Panc1 (cell line): ENCODE data around the gene LRRC23. TPM values are rescaled to one million over a fixed set of nuclear protein-coding genes. Genes with fewer than 3 reads are reported as not detected.

Experiments used
- ATAC-seq: fragments of 200-7000 bp; cut with Tn5 transposase; 2 replicates; pipeline ENCODE4 v1.9.1; 2020; ENCODE audit warnings: mild to moderate bottlenecking, moderate library complexity
- BruUV-seq: library from RNA; stranded (reverse); fragments of 400-500 nt; replicated peaks from 2 replicates; lab custom pipeline; 2021; lab: Mats Ljungman, UMichigan
- CTCF ChIA-PET: fragments of 300-600 bp; sonication (Branson Sonifier 250); formaldehyde crosslinking; loops from one replicate; lab custom pipeline; 2022; ENCODE audit warnings: antibody characterized with exemption; lab: Charles Lee
- POLR2A ChIA-PET: fragments of 300-600 bp; sonication (Branson Sonifier 250); formaldehyde crosslinking; loops from one replicate; lab custom pipeline; 2022; ENCODE audit warnings: antibody characterized with exemption; lab: Charles Lee
- DNase-seq: peaks from one replicate; pipeline ENCODE4 v3.0.0-alpha.2; 2010; ENCODE audit warnings: low read depth, low spot score
- H3K27ac ChIP-seq: 2 replicates; pipeline ENCODE4 v1.5.1; 2011; ENCODE audit warnings: mild to moderate bottlenecking, low read length, inconsistent platforms
- H3K27me3 ChIP-seq: fragments of 200-500 bp; sonication (Bioruptor generic); 2 replicates; pipeline ENCODE4 v1.6.0; 2014; ENCODE audit warnings: low read length, inconsistent platforms; ENCODE audit not compliant: control insufficient read depth, insufficient read depth
- H3K36me3 ChIP-seq: fragments of 200-500 bp; sonication (Bioruptor generic); 2 replicates; pipeline ENCODE4 v1.5.1; 2014; ENCODE audit warnings: inconsistent platforms, mild to moderate bottlenecking, low read length, moderate library complexity; ENCODE audit not compliant: control insufficient read depth, insufficient read depth
- H3K4me1 ChIP-seq: 2 replicates; pipeline ENCODE4 v1.5.1; 2011; ENCODE audit warnings: inconsistent platforms, mild to moderate bottlenecking, low read length, moderate library complexity; ENCODE audit not compliant: control insufficient read depth, insufficient read depth
- H3K4me3 ChIP-seq, 2 experiments: 2 replicates each; pipeline ENCODE4 v1.5.1; 2011 to 2012; ENCODE audit warnings: low read depth in 2 of 2, low read length in 2 of 2, mild to moderate bottlenecking in 2 of 2, inconsistent platforms in 1 of 2, moderate library complexity in 1 of 2
- H3K9me3 ChIP-seq: fragments of 200-500 bp; sonication (Bioruptor generic); 2 replicates; pipeline ENCODE4 v1.5.1; 2014; ENCODE audit warnings: low read depth, mild to moderate bottlenecking, inconsistent platforms, low read length, moderate library complexity; ENCODE audit not compliant: control insufficient read depth, insufficient read depth
- CTCF ChIP-seq: fragments of 450-650 bp; IDR thresholded peaks from 2 replicates; pipeline ENCODE4 v1.5.1; 2017; ENCODE audit warnings: mild to moderate bottlenecking
- POLR2AphosphoS5 ChIP-seq: IDR thresholded peaks from 2 replicates; pipeline ENCODE4 v1.6.1; 2012; ENCODE audit warnings: mild to moderate bottlenecking, low read depth, low read length, moderate library complexity
- REST ChIP-seq, 2 experiments: IDR thresholded peaks; 2 replicates each; pipeline ENCODE4 v1.6.1; 2011 to 2012; ENCODE audit warnings: low read depth in 2 of 2, control low read depth in 1 of 2, low read length in 1 of 2, mild to moderate bottlenecking in 1 of 2, moderate library complexity in 1 of 2; ENCODE audit not compliant: insufficient read depth in 1 of 2
- SIN3A ChIP-seq: IDR thresholded peaks from 2 replicates; pipeline ENCODE4 v1.6.1; 2012; ENCODE audit warnings: low read depth, mild to moderate bottlenecking, low read length, moderate library complexity, borderline replicate concordance; ENCODE audit not compliant: insufficient read depth
- in situ Hi-C: cut with HindIII; loops from 2 replicates; pipeline ENCODE4 v1.10.0; 2016; ENCODE audit warnings: low sequenced_read_pairs, low pct_unique_long_range_greater_than_20kb
- intact Hi-C: fragments of 100-400 bp; cut with micrococcal nuclease; formaldehyde crosslinking; loops from one replicate; pipeline ENCODE4 v1.10.0; 2022; ENCODE audit not compliant: unreplicated experiment
- total RNA-seq: library from RNA; stranded (reverse); gene quantifications from one replicate; pipeline ENCODE4 v1.2.1, GENCODE V29; 2021; ENCODE audit not compliant: unreplicated experiment

Gene LRRC23
- total RNA-seq, 1 experiment from 2014 or later: 6.5 TPM

GRCh38 chr12:6912164-6912935 is 7.7 kb downstream of the LRRC23 start:
- intact Hi-C loops: no loop called here
- Histone ChIP-seq H3K4me3 (no peak overlapping the region), H3K36me3 (no peaks in the 10 kb centered on the region; the same call in 1 of the 2 replicates), H3K27ac (no peak overlapping the region), H3K9me3 (no peaks in the 10 kb centered on the region), H3K4me1 (peaks cover 4% of the 10 kb centered on the region; the same call in 1 of the 2 replicates), H3K27me3 (no peaks in the 10 kb centered on the region)
- no peak for DNase-seq
- TF ChIP-seq SIN3A: no peak
- no peak for TF ChIP-seq REST (IDR thresholded peaks at IDR 0.05; ENCODE audit: insufficient read depth in 1 of 2, low read depth in 2 of 2, low read length in 1 of 2)
- no peak for TF ChIP-seq POLR2AphosphoS5
- in situ Hi-C loops: no loop called here
- ATAC-seq: no peak
- POLR2A ChIA-PET: no interaction called here
- BruUV-seq: no TSS peak
- CTCF ChIA-PET: interaction anchor here (0.7 to 1.0 kb wide), 2 partner anchors 13 to 194 kb away, joined by 3 read pairs; no protein-coding TSS in a partner anchor

- H3K36me3 ChIP-seq: no peaks in the 10 kb centered on the region; the same call in 1 of the 2 replicates
- no TSS peak for BruUV-seq
- peaks cover 4% of the 10 kb centered on the region; the same call in 1 of the 2 replicates for H3K4me1 ChIP-seq
- peak; percentile 88 for ATAC-seq
- peak within 1 kb of the TSS; percentile 43 to 69 for H3K4me3 ChIP-seq
- no peaks in the 10 kb centered on the region for H3K9me3 ChIP-seq
- peak within 1 kb of the TSS; percentile 65 for H3K27ac ChIP-seq
- in situ Hi-C loops: no loop called here
- intact Hi-C loops: no loop called here
- ChIA-PET CTCF (interaction anchor here (0.6 to 0.8 kb wide), 2 partner anchors 11 to 26 kb away, joined by 4 to 7 read pairs; no protein-coding TSS in a partner anchor), POLR2A (interaction anchor here (0.5 kb wide), 1 partner anchor 9 kb away, joined by 3 read pairs; no protein-coding TSS in a partner anchor)
- no peaks in the 10 kb centered on the region for H3K27me3 ChIP-seq
- TF ChIP-seq CTCF (no peak), REST (IDR thresholded peaks at IDR 0.05; ENCODE audit: insufficient read depth in 1 of 2, low read depth in 2 of 2, low read length in 1 of 2) (no peak)
- no peak for DNase-seq
Measured at GRCh38 chr12:6914246-6914946, 9.8 kb downstream of the LRRC23 start, which contains the start of gene ENO2. Gene ENO2, plus strand, starts transcription at chr12:6914580. Its CDS starts 1,253 bp downstream, at chr12:6915833.
